ENCODE data around the gene PPP3R1.

Gene PPP3R1

DNA sequence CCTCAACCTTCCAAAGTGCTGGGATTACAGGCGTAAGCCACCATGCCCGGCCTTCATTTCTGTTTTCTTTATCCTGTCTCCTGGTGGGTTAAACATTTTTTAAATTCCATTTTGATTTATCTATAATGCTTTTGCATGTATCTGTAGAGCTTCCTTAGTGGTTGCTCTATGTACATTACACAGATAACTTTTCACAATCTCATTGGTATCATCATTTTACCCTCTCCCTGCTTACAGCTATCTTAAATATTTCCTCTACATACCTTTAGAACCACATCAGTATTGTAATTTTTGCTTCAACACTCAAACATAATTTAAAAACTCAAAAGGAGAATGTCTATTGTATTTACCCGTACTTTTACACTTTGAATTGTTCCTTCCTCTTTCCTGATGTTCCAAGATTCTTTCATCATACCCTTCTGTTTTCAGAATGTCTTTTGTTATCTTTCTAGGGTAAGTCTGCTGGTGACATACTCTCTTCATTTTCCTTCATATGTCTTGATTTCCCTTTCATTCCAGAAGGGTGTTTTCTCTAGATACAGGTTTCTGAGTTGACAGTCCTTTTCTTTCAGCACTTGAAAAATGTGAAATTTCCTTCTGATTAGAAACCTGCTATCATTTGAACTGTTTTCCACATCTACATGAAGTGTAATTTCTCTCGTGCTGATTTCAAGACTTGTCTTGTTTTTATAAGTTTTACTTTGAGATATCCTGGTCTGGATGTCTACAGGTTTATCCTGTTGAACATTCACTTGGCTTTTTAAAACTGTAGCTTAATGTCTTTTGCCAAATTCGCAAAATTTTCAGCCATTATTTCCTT lies 21.9 kb downstream of the PPP3R1 start:
- DNase-seq = no peak

- no peak for DNase-seq
Measured at GRCh38 chr2:68226794-68227193, 25.5 kb downstream of the PPP3R1 start.

DNA sequence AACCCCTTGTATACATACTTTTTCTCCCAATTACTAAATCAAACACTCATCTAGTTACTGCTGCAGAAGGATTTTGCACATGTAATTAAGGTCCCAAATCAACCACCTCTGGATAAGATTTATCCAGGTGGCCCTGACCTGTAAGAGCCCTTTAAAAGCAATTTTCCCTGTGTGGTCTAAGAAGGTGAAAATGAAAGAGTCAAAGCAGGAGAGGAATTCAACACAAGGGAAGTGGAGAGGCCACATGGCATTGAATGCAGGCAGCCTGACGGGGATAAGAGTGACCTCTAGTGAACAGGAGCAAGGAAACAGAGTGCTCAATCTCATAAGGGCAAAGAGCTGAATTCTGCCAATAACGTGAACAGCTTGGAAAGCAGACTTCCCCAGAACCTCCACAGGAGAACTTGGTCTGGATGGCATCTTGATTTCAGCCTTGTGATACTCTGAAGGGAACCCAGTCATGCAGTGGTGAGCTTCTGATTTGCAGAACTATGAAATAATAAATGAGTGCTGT lies 27.2 kb downstream of the PPP3R1 start:
- DNase-seq = peak; percentile 30

DNA sequence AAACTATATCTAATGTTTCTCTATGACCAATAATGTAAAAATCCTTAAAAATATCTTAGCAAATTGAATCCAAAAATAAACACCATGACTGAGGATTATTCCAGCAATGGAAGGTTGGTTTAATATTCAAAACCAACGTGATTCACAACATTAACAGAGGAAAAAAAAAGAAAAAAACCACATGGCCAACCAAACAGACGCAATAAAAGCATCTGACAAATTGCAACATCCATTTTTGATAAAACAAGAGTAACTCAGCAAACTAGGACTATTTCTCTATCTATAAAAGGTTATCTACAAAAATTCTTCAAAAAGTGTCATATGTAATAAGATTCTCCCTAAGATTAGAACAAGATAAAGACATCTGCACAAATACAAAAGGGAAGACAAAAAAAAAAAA lies 28.9 kb downstream of the PPP3R1 start:
- no peak for DNase-seq

DNA sequence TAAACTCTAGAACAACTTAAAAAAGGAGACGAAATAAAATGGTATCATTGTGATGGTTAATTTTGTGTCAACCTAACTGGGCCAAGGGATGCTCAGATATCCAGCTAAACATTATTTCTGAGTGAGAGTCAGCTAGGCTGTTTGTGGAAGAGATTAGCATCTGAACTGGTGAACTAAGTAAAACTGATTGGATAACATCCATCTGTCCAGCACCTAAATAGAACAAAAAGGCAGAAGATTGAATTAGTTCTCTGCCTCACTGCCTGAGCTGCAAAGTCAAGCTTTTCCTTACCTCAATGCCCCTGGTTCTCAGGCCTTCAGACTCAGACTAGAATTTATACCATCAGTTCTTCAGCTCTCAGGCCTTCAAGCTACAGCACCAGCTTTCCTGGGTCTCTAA lies 30.0 kb downstream of the PPP3R1 start:
- no peak for DNase-seq

DNA sequence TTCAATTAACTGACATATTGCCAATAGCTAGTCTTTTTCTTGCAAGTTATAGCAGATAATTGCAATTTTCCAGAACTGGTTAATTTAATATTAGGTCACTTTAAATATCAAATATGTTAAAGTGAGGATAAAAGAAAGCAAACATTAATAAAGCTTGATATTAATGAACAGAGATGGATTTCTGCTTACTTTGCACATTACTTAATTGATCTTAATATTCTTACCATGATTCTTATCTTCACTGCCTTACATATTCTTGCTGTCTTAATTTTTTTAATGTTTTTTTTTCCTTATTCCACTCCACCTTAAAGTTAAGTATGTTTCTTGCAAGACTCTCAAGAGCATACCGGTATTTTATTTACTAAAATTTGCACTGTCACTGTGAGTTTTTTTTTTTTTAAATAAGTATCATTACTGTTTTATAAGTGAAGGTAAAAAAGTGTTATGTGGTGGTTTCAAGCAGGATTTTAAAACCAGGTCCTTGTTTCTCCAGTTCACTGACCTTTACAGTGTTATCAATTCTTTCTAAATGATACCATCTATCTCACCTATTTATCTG lies 33.9 kb downstream of the PPP3R1 start:
- DNase-seq = no peak

- no peak for DNase-seq
Measured at GRCh38 chr2:68217729-68218128, 34.6 kb downstream of the PPP3R1 start.

DNA sequence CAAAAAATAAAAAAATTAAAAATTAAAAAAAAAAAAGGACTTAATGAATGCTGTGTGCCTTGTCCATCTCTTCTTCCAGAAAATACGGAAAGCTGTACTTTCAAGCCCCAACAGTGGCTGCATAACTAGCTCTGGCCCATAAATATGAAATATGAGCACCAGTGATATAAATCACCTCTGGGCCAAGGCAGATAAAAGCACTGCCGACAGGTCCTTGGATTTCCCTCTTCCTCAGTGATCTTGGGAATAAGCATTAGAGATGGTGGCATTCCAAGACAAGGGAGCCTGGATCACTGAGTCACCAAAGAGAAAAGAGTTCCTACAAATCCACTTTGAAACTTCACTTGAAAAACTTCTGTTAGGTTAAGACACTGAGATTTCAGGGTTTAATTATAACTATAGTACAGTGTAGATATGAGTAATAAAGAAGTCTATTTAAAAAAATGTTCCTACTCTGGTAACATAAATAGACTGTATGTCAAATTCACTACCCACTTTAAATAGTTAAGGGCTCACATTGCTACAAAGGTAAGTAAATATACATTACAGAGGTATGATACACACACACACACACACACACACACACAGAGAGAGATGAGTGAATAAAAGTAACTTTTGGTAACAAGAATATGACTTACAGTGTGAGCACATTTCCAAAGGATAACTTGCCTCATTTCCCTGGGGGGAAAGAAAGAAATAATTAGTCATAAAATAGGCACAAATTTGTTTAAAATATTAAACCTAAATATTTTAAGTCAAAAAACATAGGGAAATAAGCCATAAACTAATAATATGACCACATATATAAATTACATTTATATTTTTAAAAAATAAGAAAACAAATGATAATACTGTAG lies 35.6 kb downstream of the PPP3R1 start:
- DNase-seq = no peak

DNA sequence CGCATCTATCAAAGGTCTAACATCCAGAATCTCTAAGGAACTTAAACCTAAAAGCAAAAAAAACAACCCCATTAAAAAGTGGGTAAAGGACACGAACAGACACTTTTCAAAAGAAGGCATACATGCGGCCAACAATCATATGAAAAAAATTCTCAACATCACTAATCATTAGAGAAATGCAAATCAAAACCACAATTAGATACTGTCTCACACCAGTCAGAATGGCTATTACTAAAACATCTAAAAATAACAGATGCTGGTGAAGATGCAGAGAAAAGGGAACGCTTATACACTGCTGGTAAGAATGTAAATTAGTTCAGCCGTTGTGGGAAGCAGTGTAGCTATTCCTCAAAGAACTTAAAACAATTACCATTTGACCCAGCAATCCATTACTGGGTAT lies 38.0 kb downstream of the PPP3R1 start:
- no peak for DNase-seq

DNA sequence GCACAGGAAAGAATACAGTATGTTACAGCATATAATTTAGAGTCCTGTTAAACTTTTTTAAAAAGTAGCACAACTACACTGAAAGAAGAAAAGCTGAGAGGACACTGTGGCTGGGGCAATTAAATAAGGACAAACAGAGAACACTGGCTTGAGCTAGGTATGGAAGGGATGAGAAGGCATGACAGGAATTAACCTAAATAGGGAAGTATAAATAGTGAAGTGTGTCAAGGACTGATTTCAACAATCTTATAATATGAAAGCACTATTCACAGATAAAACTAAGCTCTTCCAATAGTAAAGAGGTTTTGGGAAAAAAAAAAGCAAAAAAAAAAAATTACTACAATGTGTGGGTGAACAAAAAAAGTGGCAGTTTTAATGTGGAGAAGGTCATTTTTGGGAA lies 45.5 kb downstream of the PPP3R1 start:
- DNase-seq = no peak

- peak; percentile 90 for DNase-seq
Measured at GRCh38 chr2:68203587-68203986, 48.7 kb downstream of the PPP3R1 start.

DNA sequence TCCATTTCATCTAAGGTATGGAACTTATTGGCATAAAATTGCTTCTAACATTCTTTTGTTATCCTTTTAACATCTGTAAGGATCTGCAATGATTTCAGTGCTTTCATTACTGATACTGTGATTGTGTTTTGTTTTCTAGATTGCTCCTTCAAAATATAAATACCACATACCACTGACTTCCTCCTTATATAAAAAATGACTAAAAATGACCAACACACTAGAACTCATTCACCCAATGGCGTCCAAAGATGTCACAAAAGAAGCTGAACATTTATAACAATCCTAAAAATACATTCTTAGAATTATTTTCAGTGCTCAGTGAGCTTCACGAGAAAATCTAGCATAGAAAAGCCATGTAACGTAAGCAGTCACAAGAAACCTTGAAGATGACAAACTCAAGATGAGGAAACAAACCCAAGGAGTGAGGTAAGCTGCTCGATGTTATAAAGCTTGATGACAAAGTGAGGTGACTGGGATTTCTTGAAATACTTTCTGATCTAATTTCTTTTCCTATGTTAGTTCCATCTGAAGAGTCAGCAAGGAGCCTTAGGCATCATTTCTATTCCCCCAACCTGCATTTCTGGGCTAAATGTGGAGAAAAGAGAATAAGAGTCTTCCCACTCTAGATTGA lies 52.1 kb downstream of the PPP3R1 start:
- DNase-seq = no peak

GRCh38 chr2:68196120-68196716 lies 56.1 kb downstream of the PPP3R1 start:
- peak; percentile 45 for DNase-seq

- no peak for DNase-seq
Measured at GRCh38 chr2:68195096-68195495, 57.2 kb downstream of the PPP3R1 start.

DNA sequence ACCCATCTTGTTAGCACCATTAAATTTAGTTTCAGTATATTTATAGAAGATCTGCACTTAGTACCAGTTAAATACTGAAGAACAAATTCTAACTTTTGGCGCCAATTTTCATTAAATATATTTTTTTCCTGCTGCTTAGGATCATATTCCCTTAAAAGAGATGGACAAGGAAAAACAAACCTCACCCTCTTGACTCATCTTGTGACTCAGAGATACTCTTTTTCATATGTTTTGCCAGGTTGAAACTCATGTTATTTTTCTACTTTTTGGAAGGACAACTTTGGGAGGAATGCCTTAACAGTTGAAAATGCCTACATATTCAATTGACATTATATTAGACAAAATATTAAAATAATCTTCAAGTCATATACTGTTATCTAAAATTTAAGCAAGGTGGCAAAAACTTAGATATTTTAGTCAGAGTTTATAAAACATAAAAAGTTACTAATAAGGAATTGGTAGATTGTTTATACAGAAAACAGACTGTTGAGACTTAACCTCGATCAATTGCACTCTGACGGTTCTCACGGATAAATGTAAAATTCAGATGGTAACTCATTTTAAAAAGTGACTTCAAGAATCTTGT lies 58.5 kb downstream of the PPP3R1 start:
- DNase-seq = no peak

DNA sequence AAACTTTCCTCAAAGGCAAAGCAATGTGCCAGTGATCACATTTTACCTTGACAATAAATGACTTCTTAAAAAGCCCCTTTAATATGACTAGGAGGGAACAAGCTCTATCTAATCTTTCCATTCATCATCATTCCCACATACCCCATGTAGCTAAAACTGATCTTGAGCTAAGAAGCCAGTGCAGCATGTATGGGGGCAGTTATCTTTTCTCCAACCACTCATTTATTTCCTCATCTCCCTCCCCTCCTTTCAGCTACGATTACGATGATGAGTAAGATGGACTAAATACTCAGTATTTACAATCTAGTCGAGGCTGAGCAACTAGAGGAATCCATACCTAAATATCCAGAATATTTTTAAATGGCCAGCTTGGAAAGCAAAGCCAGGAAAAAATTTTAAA lies 59.2 kb downstream of the PPP3R1 start:
- no peak for DNase-seq

DNA sequence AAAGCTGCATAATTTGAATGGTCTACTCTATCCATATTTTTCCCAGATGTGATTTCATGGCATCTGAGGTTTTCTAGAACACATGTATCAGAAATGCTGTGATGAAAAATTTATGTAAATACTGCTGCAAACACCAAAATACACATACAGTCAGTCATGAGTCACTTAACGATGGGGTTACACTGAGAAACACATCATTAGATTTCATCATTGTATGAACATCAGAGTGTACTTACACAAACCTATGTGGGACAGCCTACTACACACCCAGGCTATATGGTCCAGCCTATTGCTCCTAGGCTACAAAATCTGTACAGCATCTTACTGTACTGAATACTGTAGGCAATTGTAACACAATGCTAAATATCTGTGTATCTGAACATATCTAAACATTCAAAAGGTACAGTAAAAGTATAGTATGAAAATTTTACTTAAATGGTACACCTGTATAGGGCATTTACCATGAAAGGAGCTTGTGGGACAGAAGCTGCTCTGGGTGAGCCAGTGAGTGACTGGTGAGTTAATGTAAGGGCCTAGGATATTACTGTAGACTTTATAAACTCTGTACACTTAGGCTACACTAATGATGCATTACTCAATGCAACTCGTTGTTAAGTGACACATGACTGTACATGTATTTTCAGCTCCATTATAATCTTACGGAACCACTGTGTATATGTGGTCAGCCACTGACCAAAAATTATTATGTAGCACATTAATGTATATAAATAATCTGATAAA lies 61.2 kb downstream of the PPP3R1 start:
- peak; percentile 18 for DNase-seq

- no peak for DNase-seq
Measured at GRCh38 chr2:68189991-68190784, 62.1 kb downstream of the PPP3R1 start.

GRCh38 chr2:68188831-68189230 lies 63.5 kb downstream of the PPP3R1 start:
- DNase-seq = no peak

DNA sequence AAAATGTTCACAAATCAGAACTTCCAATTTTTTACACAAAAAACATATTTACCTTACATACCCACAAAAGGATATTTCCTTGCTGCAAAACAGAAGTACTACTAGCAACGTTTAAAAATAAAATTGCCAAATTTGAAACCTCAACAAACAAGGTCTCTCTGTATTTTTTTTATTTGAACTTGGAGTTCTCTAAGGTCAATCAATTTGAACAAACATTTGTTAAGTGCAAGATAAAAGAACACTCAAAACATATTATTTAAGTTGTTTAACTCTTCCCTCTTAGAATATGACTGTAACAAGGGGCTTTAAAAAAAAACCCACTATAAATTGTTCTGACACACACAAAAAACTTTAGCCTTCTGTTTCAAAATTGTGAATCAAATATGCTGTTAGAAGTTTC lies 65.0 kb downstream of the PPP3R1 start:
- DNase-seq = no peak
